K562 (cell line): ENCODE data around the gene PPFIA3. TPM values are rescaled to one million over a fixed set of nuclear protein-coding genes. Genes with fewer than 3 reads are reported as not detected.
A peak's percentile ranks its signal among the peaks of the same experiment; 100 is the strongest.

ENCODE experiments used
- ARID1B ChIP-seq: fragments of 450-650 bp; IDR thresholded peaks from 2 replicates; pipeline ENCODE4 v1.6.1; 2016; ENCODE audit warnings: antibody characterized with exemption, mild to moderate bottlenecking, inconsistent platforms
- BACH1 ChIP-seq: fragments of 200-800 bp; sonication (Bioruptor generic); IDR thresholded peaks from 2 replicates; pipeline ENCODE4 v1.6.1; 2016; ENCODE audit warnings: missing genetic modification characterization, missing compliant biosample characterization
- BMI1 ChIP-seq: fragments of 150-350 bp; IDR thresholded peaks from 2 replicates; pipeline ENCODE4 v1.6.1; 2014; ENCODE audit warnings: low read length
- CC2D1A ChIP-seq: fragments of 450-650 bp; IDR thresholded peaks from 2 replicates; pipeline ENCODE4 v1.6.1; 2017; ENCODE audit warnings: mild to moderate bottlenecking
- DNMT1 ChIP-seq: fragments of 450-650 bp; IDR thresholded peaks from 2 replicates; pipeline ENCODE4 v1.6.1; 2016; ENCODE audit warnings: antibody characterized with exemption, mild to moderate bottlenecking
- ERF ChIP-seq: fragments of 450-650 bp; formaldehyde crosslinking; IDR thresholded peaks from 2 replicates; pipeline ENCODE4 v1.4.0; 2020; ENCODE audit warnings: mild to moderate bottlenecking, mixed read lengths
- MAFG ChIP-seq: fragments of 450-650 bp; conservative IDR thresholded peaks from 2 replicates; pipeline ENCODE4 v1.6.1; 2016; ENCODE audit warnings: missing genetic modification characterization, missing compliant biosample characterization
- NCOA4 ChIP-seq: fragments of 450-650 bp; IDR thresholded peaks from 2 replicates; pipeline ENCODE4 v1.6.1; 2018; ENCODE audit warnings: mild to moderate bottlenecking; ENCODE audit not compliant: partially characterized antibody
- NFIX ChIP-seq: fragments of 250-450 bp; sonication (Bioruptor Pico); IDR thresholded peaks from 2 replicates; pipeline ENCODE4 v1.4.0; 2020; ENCODE audit warnings: low read depth, mild to moderate bottlenecking, moderate library complexity
- RUNX1 ChIP-seq: sonication (generic); IDR thresholded peaks from 2 replicates; pipeline ENCODE4 v1.6.1; 2016; ENCODE audit warnings: antibody characterized with exemption, low read depth
- SIN3B ChIP-seq: fragments of 450-650 bp; IDR thresholded peaks from 2 replicates; pipeline ENCODE4 v1.6.1; 2017; ENCODE audit warnings: low read depth, mild to moderate bottlenecking, moderate library complexity
- SMAD1 ChIP-seq: fragments of 150-350 bp; IDR thresholded peaks from 2 replicates; pipeline ENCODE4 v1.6.1; 2014; ENCODE audit warnings: low read length, low read depth; ENCODE audit not compliant: partially characterized antibody
- TSC22D4 ChIP-seq: fragments of 450-650 bp; IDR thresholded peaks from 2 replicates; pipeline ENCODE4 v1.6.1; 2016; ENCODE audit warnings: missing genetic modification characterization, missing biosample characterization, control low read depth
- ZNF24 ChIP-seq: fragments of 450-650 bp; IDR thresholded peaks from 2 replicates; pipeline ENCODE4 v1.6.1; 2016
- ZNF407 ChIP-seq: fragments of 450-650 bp; IDR thresholded peaks from 2 replicates; pipeline ENCODE4 v1.6.1; 2016; ENCODE audit warnings: low read depth
- ZNF586 ChIP-seq: fragments of 450-650 bp; formaldehyde crosslinking; conservative IDR thresholded peaks from 2 replicates; pipeline ENCODE4 v1.4.0; 2020; ENCODE audit warnings: mild to moderate bottlenecking, moderate library complexity
- ZNF785 ChIP-seq: fragments of 250-450 bp; sonication (Bioruptor Pico); IDR thresholded peaks from 2 replicates; pipeline ENCODE4 v1.4.0; 2020; ENCODE audit warnings: mild to moderate bottlenecking
- polyA plus RNA-seq, 8 experiments: library from polyadenylated mRNA; depleted of rRNA in 4 of 8; stranded (reverse) in 5 of 8; unstranded in 3 of 8; fragments of >200 nt; fragmentation: Nextera tagmentation in 2 of 8; fragmentation: Illumina TruSeq in 1 of 8; extraction: Ambion mirVana in 2 of 8; extraction: Trizol in 1 of 8; gene quantifications; 2 replicates each; pipeline versions ENCODE4 v1.2.1 to v1.2.3, GENCODE V29; 2011 to 2014; ENCODE audit warnings: inconsistent platforms in 1 of 8, missing spikeins in 1 of 8
- total RNA-seq, 7 experiments: library from RNA; depleted of rRNA in 6 of 7; stranded (reverse); fragments of >200 nt in 6 of 7; fragmentation: Illumina TruSeq in 2 of 7; extraction: Trizol in 2 of 7; gene quantifications; 2 replicates each; pipeline versions ENCODE4 v1.2.1 to v1.2.3, GENCODE V29; 2011 to 2021; ENCODE audit warnings: low replicate concordance in 1 of 7
- TF ChIP-seq, protein P1 (sequence below): fragments of 250-450 bp; sonication (Bioruptor Pico); IDR thresholded peaks from 2 replicates; pipeline ENCODE4 v1.8.0; 2022; ENCODE audit warnings: moderate library complexity, mild to moderate bottlenecking, inconsistent platforms
- TF ChIP-seq, protein P2 (sequence below): sonication (generic); IDR thresholded peaks from 2 replicates; pipeline ENCODE4 v1.6.1; 2016
- TF ChIP-seq, protein P3 (sequence below): sonication (generic); formaldehyde crosslinking; IDR thresholded peaks from 2 replicates; pipeline ENCODE4 v1.9.0; 2022; ENCODE audit warnings: mild to moderate bottlenecking, missing genetic modification reagents

The PPFIA3 gene
- total and polyA plus RNA-seq, 9 of the 15 experiments (the other 6 are each of a cell fraction or from before 2014, with no cell fraction given), result 0.10 to 53.0 (median 17.6) TPM

DNA sequence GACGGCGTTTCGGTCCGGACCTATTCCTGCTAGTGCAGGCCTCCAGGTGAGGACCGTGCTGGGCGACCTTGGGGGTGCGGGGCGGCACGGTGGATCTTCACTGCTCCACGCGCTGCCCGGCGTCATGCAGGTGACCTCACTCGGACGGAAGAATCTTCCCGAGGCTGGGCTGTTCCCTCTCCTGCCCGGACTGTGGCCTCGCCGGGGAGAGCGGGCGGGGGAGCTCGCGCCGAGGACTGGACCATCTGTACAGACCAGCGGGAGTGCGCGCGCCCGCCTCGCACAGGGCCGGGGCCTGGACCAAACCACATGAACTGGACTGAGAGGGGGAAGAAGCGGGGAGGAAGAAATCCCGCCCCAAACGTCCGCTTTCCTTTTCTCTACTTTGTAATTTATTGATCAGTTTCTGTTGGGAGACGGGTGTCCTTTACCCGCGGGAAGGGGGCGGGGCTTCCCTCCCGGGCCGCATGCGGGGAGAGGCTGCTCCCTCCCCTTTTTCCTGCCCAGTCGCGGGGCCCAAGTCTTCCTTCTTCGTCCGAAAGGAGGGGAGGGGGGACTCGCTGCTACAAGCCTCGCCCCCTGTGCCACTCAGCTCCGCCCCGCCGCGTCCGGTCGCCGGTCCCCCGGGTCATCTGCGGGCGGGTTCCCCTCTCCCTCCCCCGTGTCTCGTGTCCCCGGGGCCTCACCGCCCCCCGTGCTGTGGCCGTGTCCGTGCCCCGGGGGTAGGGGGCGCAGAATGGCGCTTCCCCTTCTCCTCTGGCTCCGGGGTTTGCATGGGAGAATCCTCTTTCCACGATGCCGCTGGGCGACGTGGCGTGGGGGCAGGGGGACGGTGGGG, 31.0 kb downstream of the PPFIA3 start (continued):
- no peak for TF ChIP-seq SIN3B
- peak; percentile 86 for TF ChIP-seq ERF (CRISPR knock-in tag)
- TF ChIP-seq, protein P1, sequence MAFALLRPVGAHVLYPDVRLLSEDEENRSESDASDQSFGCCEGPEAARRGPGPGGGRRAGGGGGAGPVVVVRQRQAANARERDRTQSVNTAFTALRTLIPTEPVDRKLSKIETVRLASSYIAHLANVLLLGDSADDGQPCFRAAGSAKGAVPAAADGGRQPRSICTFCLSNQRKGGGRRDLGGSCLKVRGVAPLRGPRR, result no peak
- TF ChIP-seq, protein P2, sequence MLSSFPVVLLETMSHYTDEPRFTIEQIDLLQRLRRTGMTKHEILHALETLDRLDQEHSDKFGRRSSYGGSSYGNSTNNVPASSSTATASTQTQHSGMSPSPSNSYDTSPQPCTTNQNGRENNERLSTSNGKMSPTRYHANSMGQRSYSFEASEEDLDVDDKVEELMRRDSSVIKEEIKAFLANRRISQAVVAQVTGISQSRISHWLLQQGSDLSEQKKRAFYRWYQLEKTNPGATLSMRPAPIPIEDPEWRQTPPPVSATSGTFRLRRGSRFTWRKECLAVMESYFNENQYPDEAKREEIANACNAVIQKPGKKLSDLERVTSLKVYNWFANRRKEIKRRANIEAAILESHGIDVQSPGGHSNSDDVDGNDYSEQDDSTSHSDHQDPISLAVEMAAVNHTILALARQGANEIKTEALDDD, result no peak
- TF ChIP-seq ZNF586 (CRISPR knock-in tag), result no peak
- no peak for TF ChIP-seq DNMT1
- TF ChIP-seq ARID1B, result no peak
- TF ChIP-seq ZNF407, result no peak
- no peak for TF ChIP-seq RUNX1
- no peak for TF ChIP-seq BMI1
- TF ChIP-seq MAFG (tag), result no peak
- no peak for TF ChIP-seq ZNF24
- TF ChIP-seq NCOA4, result no peak
- no peak for TF ChIP-seq BACH1 (tag)
- TF ChIP-seq ZNF785 (CRISPR knock-in tag), result no peak
- no peak for TF ChIP-seq TSC22D4 (tag)
- TF ChIP-seq NFIX (CRISPR knock-in tag), result no peak
- TF ChIP-seq, protein P3, sequence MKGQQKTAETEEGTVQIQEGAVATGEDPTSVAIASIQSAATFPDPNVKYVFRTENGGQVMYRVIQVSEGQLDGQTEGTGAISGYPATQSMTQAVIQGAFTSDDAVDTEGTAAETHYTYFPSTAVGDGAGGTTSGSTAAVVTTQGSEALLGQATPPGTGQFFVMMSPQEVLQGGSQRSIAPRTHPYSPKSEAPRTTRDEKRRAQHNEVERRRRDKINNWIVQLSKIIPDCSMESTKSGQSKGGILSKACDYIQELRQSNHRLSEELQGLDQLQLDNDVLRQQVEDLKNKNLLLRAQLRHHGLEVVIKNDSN (CRISPR knock-in tag), result peak; percentile 32; the same call in 1 of the 2 replicates
- no peak for TF ChIP-seq CC2D1A
- TF ChIP-seq SMAD1, result no peak
